Peyer's patch (tissue), 4 donors: ENCODE data around the gene KLHL29. TPM values are rescaled to one million over a fixed set of nuclear protein-coding genes. Genes with fewer than 3 reads are reported as not detected.

ENCODE experiments used
- DNase-seq, 3 donors: peaks; one replicate each; pipeline ENCODE4 v3.0.0-alpha.2; 2017 to 2019
- H3K27ac ChIP-seq, 4 donors: fragments of 200-600 bp; sonication (generic); one replicate each; pipeline ENCODE4 v1.5.1; 2016 to 2019
- H3K27me3 ChIP-seq, 2 donors: fragments of 200-600 bp; sonication (generic); one replicate each; pipeline ENCODE4 v1.5.1; 2019
- H3K36me3 ChIP-seq, 3 donors: fragments of 200-600 bp; sonication (generic); one replicate each; pipeline ENCODE4 v1.5.1; 2016 to 2019
- H3K4me1 ChIP-seq, 4 donors: fragments of 200-600 bp; sonication (generic); one replicate each; pipeline ENCODE4 v1.5.1; 2016 to 2019
- H3K4me3 ChIP-seq, 4 donors: fragments of 200-600 bp; sonication (generic); 1 replicate in 3 of 4; 2 replicates in 1 of 4; pipeline ENCODE4 v1.5.1; 2016 to 2019; ENCODE audit warnings: mild to moderate bottlenecking in 1 of 4
- H3K9me3 ChIP-seq, 4 donors: fragments of 200-600 bp; sonication (generic); one replicate each; pipeline ENCODE4 v1.5.1; 2016 to 2019; ENCODE audit warnings: mild to moderate bottlenecking in 1 of 4
- CTCF ChIP-seq, 6 experiments: fragments of 450-650 bp in 4 of 6; fragments of 200-600 bp in 2 of 6; sonication (generic) in 1 of 6; IDR thresholded peaks; one replicate each; pipeline ENCODE4 v1.5.1; 2017 to 2019; ENCODE audit warnings: antibody characterized with exemption in 6 of 6, mild to moderate bottlenecking in 3 of 6, moderate library complexity in 1 of 6
- POLR2A ChIP-seq, 2 donors: fragments of 450-650 bp; IDR thresholded peaks; one replicate each; pipeline ENCODE4 v1.5.1; 2017; ENCODE audit warnings: antibody characterized with exemption in 2 of 2, mild to moderate bottlenecking in 2 of 2, moderate library complexity in 2 of 2
- total RNA-seq, 4 donors: library from RNA; depleted of rRNA; stranded (reverse); fragments of >200 nt; gene quantifications; one replicate each; pipeline ENCODE4 v1.1.0, GENCODE V29; 2016

KLHL29 gene
- total RNA-seq, 4 donors from 2014 or later = 1.1 to 18.2 (median 5.0) TPM

DNA sequence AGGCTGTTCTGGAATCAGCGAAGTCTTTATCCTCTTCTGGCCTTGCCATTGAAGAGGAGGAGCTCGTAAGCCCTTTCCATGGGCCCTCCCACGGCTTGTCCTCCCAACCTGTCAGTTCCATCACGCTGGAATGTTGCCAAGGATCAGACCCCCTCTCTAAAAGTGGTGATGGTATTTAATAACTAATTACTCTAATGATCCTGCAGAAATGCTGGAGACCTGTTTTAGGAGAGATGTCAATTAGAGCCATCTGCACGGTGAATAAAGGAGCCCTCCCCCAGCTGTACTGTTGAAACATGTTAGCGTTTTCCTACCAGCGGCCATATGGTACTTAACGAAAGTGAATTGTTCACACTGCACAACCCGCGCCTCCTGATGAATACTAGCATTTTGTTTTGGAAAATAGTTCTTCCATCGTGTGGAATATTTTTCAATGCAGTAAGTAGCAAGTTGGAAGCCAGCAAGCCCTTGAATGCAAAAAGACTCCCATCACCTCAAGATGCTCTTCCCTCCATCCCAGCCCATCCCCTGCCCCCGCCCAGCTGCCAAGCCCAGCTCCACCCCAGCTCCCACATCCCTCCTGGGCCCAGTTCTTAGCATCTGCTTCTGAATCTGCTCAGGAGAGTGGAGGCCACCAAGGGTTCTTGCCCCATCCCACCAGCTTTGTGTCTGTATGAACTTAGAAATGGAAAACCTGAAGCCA lies 145.4 kb downstream of the KLHL29 start:
- Histone ChIP-seq H3K36me3 (no peaks in the 10 kb centered on the region), H3K9me3 (no peaks in the 10 kb centered on the region), H3K4me3 (no peak overlapping the region), H3K4me1 (peaks cover 0 to 8% (median 0%) of the 10 kb centered on the region in 4 donors), H3K27ac (no peak overlapping the region), H3K27me3 (no peaks in the 10 kb centered on the region)
- no peak for DNase-seq
- TF ChIP-seq CTCF (IDR thresholded peaks at IDR 0.05) (no peak), POLR2A (IDR thresholded peaks at IDR 0.05) (no peak)

GRCh38 chr2:23530909-23531276 lies 145.9 kb downstream of the KLHL29 start:
- DNase-seq = no peak
- no peaks in the 10 kb centered on the region for H3K36me3 ChIP-seq
- peaks cover 0 to 8% (median 0%) of the 10 kb centered on the region in 4 donors for H3K4me1 ChIP-seq
- no peaks in the 10 kb centered on the region for H3K9me3 ChIP-seq
- H3K4me3 ChIP-seq = no peak overlapping the region
- peak overlapping the region in 1 of 4 donors; percentile 1 for H3K27ac ChIP-seq
- TF ChIP-seq POLR2A (IDR thresholded peaks at IDR 0.05) = no peak
- TF ChIP-seq CTCF (IDR thresholded peaks at IDR 0.05) = no peak
- no peaks in the 10 kb centered on the region for H3K27me3 ChIP-seq

GRCh38 chr2:23531280-23531679 lies 146.3 kb downstream of the KLHL29 start:
- peak overlapping the region in 1 of 4 donors; percentile 44 for H3K27ac ChIP-seq
- DNase-seq = no peak

GRCh38 chr2:23531881-23532280 lies 146.9 kb downstream of the KLHL29 start:
- DNase-seq = no peak
- Histone ChIP-seq H3K4me3 (peak overlapping the region in 2 of 4 donors; percentile 3 to 15), H3K27me3 (no peaks in the 10 kb centered on the region), H3K36me3 (no peaks in the 10 kb centered on the region), H3K27ac (peak overlapping the region in 2 of 4 donors; percentile 14 to 44), H3K9me3 (no peaks in the 10 kb centered on the region), H3K4me1 (peaks cover 0 to 8% (median 0%) of the 10 kb centered on the region in 4 donors)
- no peak for TF ChIP-seq POLR2A (IDR thresholded peaks at IDR 0.05)
- TF ChIP-seq CTCF (IDR thresholded peaks at IDR 0.05) = no peak

More at GRCh38 chr2:23531280-23531679, 146.3 kb downstream of the KLHL29 start:
- TF ChIP-seq POLR2A (IDR thresholded peaks at IDR 0.05) (no peak), CTCF (IDR thresholded peaks at IDR 0.05) (no peak)
- H3K9me3 ChIP-seq = no peaks in the 10 kb centered on the region
- H3K27me3 ChIP-seq = no peaks in the 10 kb centered on the region
- H3K36me3 ChIP-seq = no peaks in the 10 kb centered on the region
- H3K4me3 ChIP-seq = no peak overlapping the region
- H3K4me1 ChIP-seq = peaks cover 0 to 8% (median 0%) of the 10 kb centered on the region in 4 donors

- no peaks in the 10 kb centered on the region for H3K36me3 ChIP-seq
- H3K4me3 ChIP-seq = peak overlapping the region in 2 of 4 donors; percentile 3 to 15
- H3K27me3 ChIP-seq = no peaks in the 10 kb centered on the region
- H3K4me1 ChIP-seq = peaks cover 0 to 8% (median 0%) of the 10 kb centered on the region in 4 donors
- H3K27ac ChIP-seq = peak overlapping the region in 2 of 4 donors; percentile 14 to 44
- no peaks in the 10 kb centered on the region for H3K9me3 ChIP-seq
- DNase-seq = no peak
- TF ChIP-seq POLR2A (IDR thresholded peaks at IDR 0.05) (no peak), CTCF (IDR thresholded peaks at IDR 0.05) (no peak)
These were observed 147.7 kb downstream of the KLHL29 start for GRCh38 chr2:23532391-23533337.
